Cardiac fibroblast (primary cell): ENCODE data around the gene RIC8A.
"Not testable (repeated sequence)": the region's sequence is repeated elsewhere in the genome, so short reads cannot be mapped to it uniquely, and the experiment has no call there.

Experiments used
- DNase-seq, 2 donors: peaks; one replicate each; pipeline versions ENCODE4 v3.0.0 to v3.0.0-alpha.2; 2010; ENCODE audit warnings: low read depth in 2 of 2
- H3K4me3 ChIP-seq, 2 donors: replicated peaks in 1 of 2; 1 replicate in 1 of 2; 2 replicates in 1 of 2; pipeline ENCODE4 v1.5.1; 2011; ENCODE audit warnings: low read depth in 2 of 2, low read length in 2 of 2, mild to moderate bottlenecking in 2 of 2, moderate library complexity in 1 of 2
- CTCF ChIP-seq: IDR thresholded peaks from one replicate; pipeline ENCODE4 v1.5.1; 2011; ENCODE audit warnings: low read depth, mild to moderate bottlenecking, low read length, inconsistent platforms

The RIC8A gene

GRCh38 chr11:207208-207862, at the start of gene RIC8A, which contains the start of gene BET1L:
TSS of gene RIC8A (plus strand) at chr11:207708. CDS start at chr11:208855, 1,147 bp downstream.
TSS of gene BET1L (minus strand) at chr11:207399. CDS start at chr11:207321, 78 bp downstream.
- no peak for TF ChIP-seq CTCF
- peak; percentile 99 for DNase-seq
- H3K4me3 ChIP-seq, result peak within 1 kb of the TSS; percentile 97 to 98

- DNase-seq, result not testable (repeated sequence)
Observed at GRCh38 chr11:180242-180641, 27.3 kb upstream of the RIC8A start.

GRCh38 chr11:189200-189783, 18.2 kb upstream of the RIC8A start:
- not testable (repeated sequence) for H3K4me3 ChIP-seq, DNase-seq

More at GRCh38 chr11:180242-180641, 27.3 kb upstream of the RIC8A start:
- not testable (repeated sequence) for H3K4me3 ChIP-seq

- H3K4me3 ChIP-seq, DNase-seq: not testable (repeated sequence)
Observed at GRCh38 chr11:189843-190311, 17.6 kb upstream of the RIC8A start.

GRCh38 chr11:190546-190945, 17.0 kb upstream of the RIC8A start:
- H3K4me3 ChIP-seq, DNase-seq: not testable (repeated sequence)

GRCh38 chr11:191490-192478, 15.7 kb upstream of the RIC8A start:
- DNase-seq, H3K4me3 ChIP-seq: not testable (repeated sequence)
- peak; percentile 21 for TF ChIP-seq CTCF

- DNase-seq, H3K4me3 ChIP-seq: not testable (repeated sequence)
Observed at GRCh38 chr11:192674-193128, 14.8 kb upstream of the RIC8A start, which contains the start of gene SCGB1C1. TSS of gene SCGB1C1 (plus strand) at chr11:193078. CDS start at chr11:193100, 22 bp downstream.

GRCh38 chr11:193481-193880, 14.0 kb upstream of the RIC8A start:
- not testable (repeated sequence) for H3K4me3 ChIP-seq, DNase-seq

GRCh38 chr11:196786-197731, 10.4 kb upstream of the RIC8A start:
- no peak for DNase-seq
- no peak for TF ChIP-seq CTCF
- no peak overlapping the region for H3K4me3 ChIP-seq
